ENCODE data around the gene PKMYT1. TPM values are rescaled to one million over a fixed set of nuclear protein-coding genes. Genes with fewer than 3 reads are reported as not detected.
"Not testable (repeated sequence)": the region's sequence is repeated elsewhere in the genome, so short reads cannot be mapped to it uniquely, and the experiment has no call there.

PKMYT1 gene
- total RNA-seq, 1 donor from 2014 or later = 6.1 TPM

DNA sequence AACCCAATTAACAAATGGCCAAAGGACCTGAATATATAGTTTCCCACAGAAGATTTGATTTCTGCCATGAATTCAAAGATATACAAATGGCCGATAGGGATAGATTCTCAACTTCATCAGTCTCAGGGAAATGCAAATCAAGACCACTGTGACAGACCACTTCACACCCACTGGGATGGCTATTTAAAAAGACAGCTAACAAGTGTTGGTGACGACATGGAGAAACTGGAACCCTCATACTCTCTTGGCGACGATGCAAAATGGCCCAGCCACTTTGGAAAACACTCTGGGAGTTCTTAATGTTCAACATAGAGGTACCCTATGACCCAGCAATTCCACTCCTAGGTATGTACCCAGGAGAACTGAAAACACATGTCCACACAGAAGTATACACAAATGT, 33.6 kb downstream of the PKMYT1 start:
- peaks cover 2% of the 10 kb centered on the region for H3K36me3 ChIP-seq (ENCODE audit: control insufficient read depth, insufficient read depth, low read length)
- no peaks in the 10 kb centered on the region for H3K27me3 ChIP-seq (ENCODE audit: control insufficient read depth, insufficient read depth, low read length)
- no peak overlapping the region for H3K4me3 ChIP-seq (ENCODE audit: low read depth, low read length)
- no peak for DNase-seq (ENCODE audit: low read depth)
- TF ChIP-seq, protein P1, sequence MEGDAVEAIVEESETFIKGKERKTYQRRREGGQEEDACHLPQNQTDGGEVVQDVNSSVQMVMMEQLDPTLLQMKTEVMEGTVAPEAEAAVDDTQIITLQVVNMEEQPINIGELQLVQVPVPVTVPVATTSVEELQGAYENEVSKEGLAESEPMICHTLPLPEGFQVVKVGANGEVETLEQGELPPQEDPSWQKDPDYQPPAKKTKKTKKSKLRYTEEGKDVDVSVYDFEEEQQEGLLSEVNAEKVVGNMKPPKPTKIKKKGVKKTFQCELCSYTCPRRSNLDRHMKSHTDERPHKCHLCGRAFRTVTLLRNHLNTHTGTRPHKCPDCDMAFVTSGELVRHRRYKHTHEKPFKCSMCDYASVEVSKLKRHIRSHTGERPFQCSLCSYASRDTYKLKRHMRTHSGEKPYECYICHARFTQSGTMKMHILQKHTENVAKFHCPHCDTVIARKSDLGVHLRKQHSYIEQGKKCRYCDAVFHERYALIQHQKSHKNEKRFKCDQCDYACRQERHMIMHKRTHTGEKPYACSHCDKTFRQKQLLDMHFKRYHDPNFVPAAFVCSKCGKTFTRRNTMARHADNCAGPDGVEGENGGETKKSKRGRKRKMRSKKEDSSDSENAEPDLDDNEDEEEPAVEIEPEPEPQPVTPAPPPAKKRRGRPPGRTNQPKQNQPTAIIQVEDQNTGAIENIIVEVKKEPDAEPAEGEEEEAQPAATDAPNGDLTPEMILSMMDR (IDR thresholded peaks at IDR 0.05; ENCODE audit: insufficient read depth, low read length, poor library complexity, severe bottlenecking) = no peak

DNA sequence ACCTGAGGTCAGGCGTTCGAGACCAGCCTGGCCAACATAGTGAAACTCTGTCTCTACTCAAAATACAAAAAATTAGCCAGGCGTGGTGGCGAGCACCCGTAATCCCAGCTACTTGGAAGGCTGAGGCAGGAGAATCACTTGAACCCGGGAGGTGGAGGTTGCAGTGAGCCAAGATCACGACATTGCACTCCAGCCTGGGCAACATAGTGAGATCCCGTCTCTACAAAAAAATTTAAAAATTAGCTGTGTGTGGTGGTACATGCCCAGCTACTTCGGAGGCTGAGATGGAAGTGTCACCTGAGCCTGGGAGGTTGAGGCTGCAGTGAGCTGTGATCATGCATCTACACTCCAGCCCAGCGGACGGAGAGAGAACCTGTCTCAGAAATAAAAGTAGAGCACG, 36.5 kb downstream of the PKMYT1 start:
- not testable (repeated sequence) for H3K4me3 ChIP-seq (ENCODE audit: low read depth, low read length); H3K36me3 ChIP-seq (ENCODE audit: control insufficient read depth, insufficient read depth, low read length); H3K27me3 ChIP-seq (ENCODE audit: control insufficient read depth, insufficient read depth, low read length); DNase-seq (ENCODE audit: low read depth)

DNA sequence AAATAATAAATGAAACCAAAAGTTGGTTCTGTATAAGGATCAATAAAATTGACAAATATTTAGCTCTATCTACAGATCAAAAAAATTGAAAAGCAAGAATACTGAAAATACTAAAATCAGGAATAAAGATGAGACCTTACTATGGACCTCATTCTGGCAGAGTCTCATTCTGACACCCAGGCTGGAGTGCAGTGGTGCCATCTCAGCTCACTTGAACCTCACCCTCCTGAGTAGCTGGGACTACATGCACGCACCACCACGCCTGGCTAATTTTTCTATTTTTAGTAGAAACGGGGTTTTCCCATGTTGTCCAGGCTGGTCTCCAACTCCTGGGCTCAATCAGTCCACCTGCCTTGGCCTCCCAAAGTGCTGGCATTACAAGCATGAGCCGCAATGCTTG, 38.2 kb downstream of the PKMYT1 start:
- Histone ChIP-seq H3K36me3 (ENCODE audit: control insufficient read depth, insufficient read depth, low read length) (peaks cover 4% of the 10 kb centered on the region), H3K4me3 (ENCODE audit: low read depth, low read length) (no peak overlapping the region), H3K27me3 (ENCODE audit: control insufficient read depth, insufficient read depth, low read length) (no peaks in the 10 kb centered on the region)
- TF ChIP-seq, protein P1 (IDR thresholded peaks at IDR 0.05; ENCODE audit: insufficient read depth, low read length, poor library complexity, severe bottlenecking) = no peak
- no peak for DNase-seq (ENCODE audit: low read depth)

- no peak for DNase-seq (ENCODE audit: low read depth)
- Histone ChIP-seq H3K27me3 (ENCODE audit: control insufficient read depth, insufficient read depth, low read length) (no peaks in the 10 kb centered on the region), H3K36me3 (ENCODE audit: control insufficient read depth, insufficient read depth, low read length) (peaks cover 4% of the 10 kb centered on the region), H3K4me3 (ENCODE audit: low read depth, low read length) (no peak overlapping the region)
- TF ChIP-seq, protein P1 (IDR thresholded peaks at IDR 0.05; ENCODE audit: insufficient read depth, low read length, poor library complexity, severe bottlenecking) = no peak
These were observed 40.3 kb downstream of the PKMYT1 start for GRCh38 chr16:2939968-2940367.

DNA sequence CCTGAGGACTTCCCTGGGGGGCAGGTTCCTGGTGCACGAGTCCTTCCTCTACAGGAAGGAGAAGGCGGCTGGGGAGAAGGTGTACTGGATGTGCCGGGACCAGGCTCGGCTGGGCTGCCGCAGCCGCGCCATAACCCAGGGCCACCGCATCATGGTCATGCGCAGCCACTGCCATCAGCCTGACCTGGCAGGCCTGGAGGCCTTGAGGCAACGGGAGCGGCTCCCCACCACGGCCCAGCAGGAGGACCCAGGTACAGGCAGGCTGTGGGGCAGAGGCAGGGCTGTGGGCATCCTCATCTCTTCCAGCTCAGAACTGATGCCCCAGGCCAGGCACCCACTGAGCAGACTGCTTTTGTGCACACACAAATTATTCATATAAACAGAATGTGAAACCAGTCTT, 42.0 kb downstream of the PKMYT1 start:
- TF ChIP-seq, protein P1 (IDR thresholded peaks at IDR 0.05; ENCODE audit: insufficient read depth, low read length, poor library complexity, severe bottlenecking) = no peak
- Histone ChIP-seq H3K36me3 (ENCODE audit: control insufficient read depth, insufficient read depth, low read length) (peaks cover 4% of the 10 kb centered on the region), H3K4me3 (ENCODE audit: low read depth, low read length) (no peak overlapping the region), H3K27me3 (ENCODE audit: control insufficient read depth, insufficient read depth, low read length) (no peaks in the 10 kb centered on the region)
- no peak for DNase-seq (ENCODE audit: low read depth)

GRCh38 chr16:2937170-2937569, 43.1 kb downstream of the PKMYT1 start:
- no peak for DNase-seq (ENCODE audit: low read depth)
- Histone ChIP-seq H3K4me3 (ENCODE audit: low read depth, low read length) (no peak overlapping the region), H3K27me3 (ENCODE audit: control insufficient read depth, insufficient read depth, low read length) (no peaks in the 10 kb centered on the region), H3K36me3 (ENCODE audit: control insufficient read depth, insufficient read depth, low read length) (peaks cover 2% of the 10 kb centered on the region)
- TF ChIP-seq, protein P1 (IDR thresholded peaks at IDR 0.05; ENCODE audit: insufficient read depth, low read length, poor library complexity, severe bottlenecking) = no peak
